KOPT-K1 (cell line): Measurements from ENCODE around the gene TCEA2.
"Not testable (repeated sequence)": the region's sequence is repeated elsewhere in the genome, so short reads cannot be mapped to it uniquely, and the experiment has no call there.

Experiments used
- H3K27ac ChIP-seq: fragments of 200-600 bp; sonication (generic); 2 replicates; pipeline ENCODE4 v1.5.1; 2016; ENCODE audit warnings: antibody characterized with exemption, mild to moderate bottlenecking, low read depth, low read length; ENCODE audit not compliant: poor library complexity, severe bottlenecking
- H3K36me3 ChIP-seq: fragments of 200-600 bp; sonication (generic); 2 replicates; pipeline ENCODE4 v1.5.1; 2017; ENCODE audit warnings: antibody characterized with exemption, mild to moderate bottlenecking, low read length, moderate library complexity; ENCODE audit not compliant: insufficient read depth
- H3K9me3 ChIP-seq: fragments of 200-600 bp; sonication (generic); 2 replicates; pipeline ENCODE4 v1.5.1; 2017; ENCODE audit warnings: antibody characterized with exemption, low read length, mild to moderate bottlenecking; ENCODE audit not compliant: insufficient read depth, poor library complexity, severe bottlenecking

Gene TCEA2

DNA sequence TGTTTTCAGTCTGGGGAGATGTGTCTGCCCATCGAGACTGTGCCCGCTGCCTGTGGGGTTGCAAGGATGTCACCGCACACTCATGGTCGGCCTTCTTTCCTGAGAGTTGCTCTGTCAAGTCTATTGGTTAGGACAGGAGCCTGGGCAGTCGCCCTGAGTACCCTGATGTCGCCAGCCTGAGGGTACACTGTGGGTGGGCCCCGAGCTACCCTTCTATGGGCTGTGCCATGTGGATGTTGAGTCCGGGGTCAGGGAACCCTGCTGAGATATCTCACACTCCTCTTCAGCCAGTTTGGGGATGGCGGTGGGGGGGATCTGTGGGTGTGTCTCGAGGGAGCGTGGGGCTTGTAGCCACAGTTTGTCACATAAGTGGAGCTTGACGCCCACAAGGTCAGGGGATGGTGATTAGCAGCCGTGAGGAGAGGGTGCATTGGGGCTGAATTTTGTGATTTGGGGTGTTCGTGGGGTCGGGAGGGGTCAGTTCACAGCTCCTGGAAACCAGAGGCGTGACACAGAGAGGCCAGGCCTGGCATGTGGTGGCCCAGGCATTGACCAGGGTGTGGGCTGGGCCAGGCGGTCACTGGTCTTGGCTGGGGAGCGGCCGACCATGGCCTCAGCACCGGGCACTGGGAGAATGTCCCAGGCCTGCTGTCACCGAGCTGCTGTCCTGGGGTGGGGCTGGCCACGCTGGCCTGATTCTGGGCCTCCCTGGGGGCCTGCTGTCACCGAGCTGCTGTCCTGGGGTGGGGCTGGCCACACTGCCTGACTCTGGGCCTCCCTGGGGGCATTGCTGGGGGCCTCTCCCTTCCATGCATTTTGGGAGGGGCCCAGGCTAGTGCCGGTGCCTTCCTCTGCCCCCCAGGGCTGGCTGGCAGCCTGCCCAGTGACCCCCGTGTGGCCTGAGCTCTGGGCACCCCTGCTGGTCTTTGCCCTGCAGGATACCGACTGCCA lies 46.0 kb downstream of the TCEA2 start:
- Histone ChIP-seq H3K36me3 (no peaks in the 10 kb centered on the region), H3K9me3 (no peaks in the 10 kb centered on the region), H3K27ac (no peak overlapping the region)

DNA sequence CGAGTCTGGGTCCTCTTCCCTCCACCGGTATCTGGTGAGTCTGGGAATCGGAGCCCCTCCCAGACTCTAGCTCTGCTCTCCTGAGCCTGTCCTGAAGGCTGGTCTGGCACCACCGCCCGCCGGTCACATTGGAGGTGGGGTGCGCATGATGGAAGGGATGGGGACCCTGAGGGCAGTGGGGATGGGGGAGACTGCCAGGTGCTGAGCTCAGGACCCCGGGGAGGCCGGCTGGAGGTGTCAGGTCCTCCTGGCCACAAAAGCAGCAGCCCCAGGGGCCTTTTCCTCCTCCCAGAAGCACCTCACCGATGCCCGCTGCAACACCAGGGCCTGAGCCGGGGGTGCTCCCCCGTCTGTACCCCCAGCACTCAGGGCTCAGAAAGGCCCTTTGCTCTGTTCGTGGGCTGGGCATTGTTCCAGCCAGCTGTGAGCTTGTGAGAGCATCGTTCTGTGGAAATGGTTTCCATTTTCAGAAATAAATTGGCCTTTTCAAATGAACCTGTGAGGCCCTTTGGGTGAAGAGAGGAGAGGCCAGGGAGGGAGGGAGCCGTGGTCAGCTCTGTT lies 46.9 kb downstream of the TCEA2 start:
- no peak overlapping the region for H3K27ac ChIP-seq

DNA sequence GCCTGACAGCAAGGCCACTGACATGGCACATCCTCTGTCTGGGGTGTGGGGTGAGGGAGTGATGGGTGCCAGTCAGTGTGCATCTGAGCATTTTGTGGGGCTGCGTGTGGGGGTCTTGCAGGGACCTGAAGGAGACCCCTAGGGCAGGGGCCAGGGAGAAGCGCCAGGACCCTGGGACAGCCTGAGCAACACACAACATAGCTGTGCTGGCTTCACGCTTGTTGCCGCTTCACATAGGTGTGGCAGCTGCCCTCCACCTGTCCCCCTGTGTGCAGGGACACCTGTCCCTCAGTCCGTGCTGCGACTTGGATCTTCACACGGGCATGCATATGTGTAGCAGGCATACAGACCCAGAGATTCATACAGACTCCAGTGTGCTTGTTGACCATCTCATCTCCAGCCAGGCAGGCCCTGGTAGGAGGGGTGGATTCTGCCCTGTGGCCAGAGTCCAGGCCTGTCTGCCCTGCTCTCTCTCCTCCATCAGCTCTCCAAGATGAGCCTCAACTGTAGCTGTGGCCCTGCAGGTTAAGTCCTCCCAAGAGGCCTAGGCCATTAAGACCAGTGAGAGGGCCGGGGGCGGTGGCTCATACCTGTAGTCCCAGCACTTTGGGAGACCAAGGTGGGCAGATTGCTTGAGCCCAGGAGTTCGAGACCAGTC lies 47.5 kb downstream of the TCEA2 start:
- no peak overlapping the region for H3K27ac ChIP-seq
- H3K9me3 ChIP-seq = no peaks in the 10 kb centered on the region
- no peaks in the 10 kb centered on the region for H3K36me3 ChIP-seq

More for the DNA sequence above, 46.9 kb downstream of the TCEA2 start:
- Histone ChIP-seq H3K36me3 (no peaks in the 10 kb centered on the region), H3K9me3 (no peaks in the 10 kb centered on the region)

DNA sequence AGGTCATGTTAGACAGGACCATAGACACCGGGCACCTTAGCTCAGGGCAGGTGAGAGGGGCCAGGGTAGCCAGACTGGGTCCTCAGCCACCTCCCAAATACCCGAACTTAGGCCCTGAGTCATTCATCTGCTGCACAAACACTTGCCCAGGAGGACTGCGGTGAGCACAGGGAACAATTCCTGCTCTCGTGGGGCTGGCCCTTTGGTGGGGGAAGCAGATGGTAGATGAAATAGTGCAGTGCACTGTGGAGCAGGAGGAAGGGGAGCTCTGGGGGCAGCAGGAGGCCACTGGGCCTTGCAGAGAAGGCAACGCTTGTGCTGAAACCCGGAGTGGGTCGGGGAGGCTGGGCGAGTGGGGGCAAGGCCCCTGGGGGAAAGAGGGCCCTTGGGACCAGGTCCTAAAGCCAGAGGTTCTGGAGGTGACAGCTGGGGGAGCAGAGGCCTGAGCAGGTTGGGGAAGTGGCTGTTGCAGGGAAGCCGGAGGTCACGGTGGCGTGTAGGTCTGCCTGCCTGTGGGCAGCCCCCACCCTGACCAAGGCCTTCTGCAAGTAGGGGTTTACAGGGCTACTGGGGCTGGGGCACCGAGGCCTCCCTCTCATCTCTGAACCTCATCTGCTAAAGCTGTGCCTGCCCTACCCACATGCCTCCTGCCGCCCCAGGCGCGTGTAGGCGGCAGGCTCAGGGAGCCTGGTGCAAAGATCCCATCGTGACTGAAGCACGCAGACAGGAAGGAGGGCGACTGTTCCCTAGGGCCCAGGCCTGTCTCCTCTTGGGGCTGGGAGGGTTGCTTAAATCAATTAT lies 49.0 kb downstream of the TCEA2 start:
- no peaks in the 10 kb centered on the region for H3K9me3 ChIP-seq
- no peaks in the 10 kb centered on the region for H3K36me3 ChIP-seq
- H3K27ac ChIP-seq = no peak overlapping the region

DNA sequence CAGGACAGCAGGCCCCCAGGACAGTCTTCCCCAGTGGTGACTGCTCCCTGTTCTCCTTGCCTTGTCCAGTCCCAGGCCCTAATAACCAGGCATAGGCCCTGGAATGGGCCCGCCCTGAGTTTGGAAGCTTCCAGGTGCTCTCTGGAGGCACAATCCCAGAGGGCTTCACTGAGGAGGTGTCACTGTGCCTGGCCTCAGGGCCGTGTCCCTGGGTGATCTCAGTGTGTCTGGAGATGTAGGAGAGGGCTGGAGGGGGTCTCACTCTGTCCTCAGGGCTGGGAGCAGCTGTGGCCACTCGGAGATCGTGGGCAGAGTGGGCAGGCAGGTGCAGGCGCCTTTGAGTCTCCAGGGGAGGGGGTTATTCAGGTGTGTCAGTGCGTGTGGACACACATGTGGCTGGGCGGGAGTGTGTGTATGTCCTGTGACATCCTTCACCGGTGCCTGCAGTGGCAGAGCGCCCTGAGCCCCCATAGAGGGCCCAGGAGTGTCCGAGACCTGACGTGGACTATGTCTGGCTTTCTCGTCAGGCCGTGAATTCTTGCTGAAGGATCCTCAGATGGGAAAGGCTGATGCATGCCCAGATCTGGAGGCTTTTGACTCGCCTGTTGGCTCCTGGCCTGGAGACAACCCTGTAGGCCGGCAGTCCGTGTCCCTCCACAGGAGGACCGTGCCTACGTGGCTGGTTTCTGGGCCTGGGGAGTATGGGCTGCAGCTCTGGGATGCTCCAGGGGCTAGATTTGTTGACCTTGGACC lies 49.9 kb downstream of the TCEA2 start:
- H3K9me3 ChIP-seq = no peaks in the 10 kb centered on the region
- no peak overlapping the region for H3K27ac ChIP-seq

DNA sequence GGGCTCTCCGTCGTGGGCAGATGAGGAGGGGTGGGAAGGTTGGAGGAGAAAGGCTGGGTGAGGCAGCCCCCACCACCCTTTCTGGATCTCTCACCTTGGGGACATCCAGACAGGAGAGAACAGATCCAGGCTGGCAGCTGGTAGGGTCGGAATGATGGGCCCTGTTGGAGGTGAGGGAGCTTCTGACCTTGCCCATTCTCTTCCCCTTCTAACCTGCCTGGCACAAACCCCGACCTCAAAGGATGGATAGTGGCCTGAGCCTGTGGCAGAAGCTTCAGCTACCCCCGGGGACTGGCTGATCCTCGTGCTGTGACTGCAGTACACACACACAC lies 50.4 kb downstream of the TCEA2 start:
- Histone ChIP-seq H3K27ac (no peak overlapping the region), H3K36me3 (no peaks in the 10 kb centered on the region), H3K9me3 (no peaks in the 10 kb centered on the region)

More for the DNA sequence above, 49.9 kb downstream of the TCEA2 start:
- H3K36me3 ChIP-seq = no peaks in the 10 kb centered on the region

DNA sequence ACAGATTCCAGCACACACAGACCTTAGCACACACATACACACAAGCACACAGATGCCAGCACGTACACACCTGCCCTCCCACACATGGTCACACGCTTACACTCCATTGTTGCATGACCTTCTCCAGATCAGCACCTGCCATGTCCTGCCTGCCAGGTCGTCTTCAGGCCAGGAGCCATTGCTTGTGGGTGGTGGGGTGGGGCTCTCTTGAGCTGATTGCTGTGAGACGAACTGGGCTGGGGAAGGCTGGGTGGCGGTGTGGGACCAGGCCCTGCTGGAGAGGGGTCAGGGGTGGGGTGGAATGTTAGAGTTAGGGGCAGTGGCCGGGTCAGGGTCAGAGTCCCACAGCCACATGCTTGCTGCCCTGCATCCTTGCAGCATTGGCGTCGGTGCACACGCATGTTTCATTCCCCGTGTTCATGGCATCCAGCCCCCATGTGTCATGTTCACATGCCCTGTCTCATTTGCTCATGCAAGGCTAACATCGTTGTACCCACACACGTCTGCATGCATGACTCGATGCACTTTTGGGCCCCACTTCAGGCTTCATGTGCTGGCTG lies 50.9 kb downstream of the TCEA2 start:
- Histone ChIP-seq H3K27ac (no peak overlapping the region), H3K9me3 (no peaks in the 10 kb centered on the region), H3K36me3 (no peaks in the 10 kb centered on the region)

DNA sequence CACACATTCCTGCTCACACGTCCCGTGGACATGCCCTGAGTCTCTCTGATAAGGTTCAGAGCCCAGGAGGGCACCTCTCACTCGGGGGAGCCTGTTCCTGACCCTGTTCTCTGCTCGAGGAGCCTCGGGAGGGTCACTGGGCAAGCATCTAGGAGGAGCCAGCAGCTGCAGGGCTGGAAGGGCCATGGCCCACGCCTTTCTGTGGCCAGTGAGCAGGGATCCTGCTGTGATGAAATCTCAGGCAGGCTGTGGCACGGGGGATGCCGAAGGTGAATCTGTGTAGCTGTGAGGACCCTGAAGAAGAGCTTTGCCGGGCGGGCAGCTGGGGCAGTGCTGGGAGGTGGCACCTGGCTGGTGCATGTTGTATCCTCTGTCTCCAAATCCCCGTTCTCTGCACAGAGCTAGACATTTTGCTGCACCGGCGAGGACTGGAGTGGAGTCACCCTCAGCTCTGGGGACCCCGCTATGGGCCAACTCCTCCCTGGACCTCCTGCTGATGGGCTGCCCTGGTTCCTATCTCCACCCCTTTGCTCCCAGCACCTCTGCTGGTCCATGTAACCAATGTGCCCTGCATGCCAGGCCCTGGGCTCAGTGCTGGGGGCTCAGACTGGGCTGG lies 51.5 kb downstream of the TCEA2 start:
- Histone ChIP-seq H3K36me3 (no peaks in the 10 kb centered on the region), H3K9me3 (no peaks in the 10 kb centered on the region), H3K27ac (no peak overlapping the region)

DNA sequence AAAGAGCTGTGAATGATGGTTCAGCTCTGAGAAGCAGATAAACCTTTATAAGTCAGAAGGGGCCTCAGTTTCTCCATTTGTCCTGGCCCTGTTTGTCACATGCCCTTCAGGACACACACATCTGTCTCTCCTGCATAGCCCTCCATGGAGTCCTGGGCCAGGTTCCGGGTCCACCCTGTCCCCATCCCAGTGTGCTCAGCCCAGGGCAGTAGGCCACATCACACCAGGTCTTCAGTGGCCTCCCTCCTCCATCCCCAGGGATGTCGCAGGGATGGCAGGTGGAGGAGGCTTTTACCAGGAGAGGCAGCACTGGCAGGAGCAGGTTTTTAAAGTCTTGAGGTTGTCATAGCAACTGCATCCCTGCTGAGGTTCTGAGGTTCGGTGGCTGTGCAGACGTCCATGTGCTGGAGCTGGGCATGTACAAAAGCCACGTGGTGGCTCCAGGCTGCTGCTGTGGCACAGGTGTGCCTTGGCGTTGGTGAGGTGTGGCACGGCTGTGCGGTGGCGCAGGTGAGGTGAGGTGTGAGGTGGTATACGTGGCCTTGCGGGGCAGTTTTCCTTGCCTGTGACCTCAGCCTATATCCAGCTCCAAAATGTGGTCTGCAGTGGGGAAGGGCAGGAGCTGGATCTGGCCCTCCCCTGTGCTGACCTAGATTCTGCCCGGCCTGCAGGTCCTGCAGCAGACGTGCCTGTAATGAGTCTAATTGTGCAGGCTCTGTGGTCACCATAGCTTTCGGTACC lies 52.3 kb downstream of the TCEA2 start:
- Histone ChIP-seq H3K9me3 (no peaks in the 10 kb centered on the region), H3K27ac (no peak overlapping the region), H3K36me3 (no peaks in the 10 kb centered on the region)

DNA sequence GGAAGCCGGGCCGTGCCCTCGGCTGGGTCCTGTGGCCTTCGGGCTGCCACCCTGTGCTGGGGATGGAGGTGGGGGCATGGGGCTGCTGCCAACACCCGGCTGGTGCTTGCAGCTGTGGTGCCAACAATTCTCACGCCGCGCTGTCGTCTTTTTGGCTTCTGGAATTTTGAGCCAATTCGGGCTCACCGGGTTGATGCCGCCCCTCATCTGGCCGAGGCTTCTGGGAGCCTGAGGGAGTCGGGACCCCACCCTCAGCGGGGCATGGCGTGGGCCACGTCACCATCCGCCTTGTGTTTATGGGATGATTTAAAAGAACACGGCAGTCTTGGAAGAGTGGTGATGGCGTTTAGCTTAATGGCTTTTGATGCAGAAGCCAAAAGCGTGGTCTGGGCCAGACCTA lies 53.0 kb downstream of the TCEA2 start:
- Histone ChIP-seq H3K36me3 (no peaks in the 10 kb centered on the region), H3K27ac (no peak overlapping the region), H3K9me3 (no peaks in the 10 kb centered on the region)

DNA sequence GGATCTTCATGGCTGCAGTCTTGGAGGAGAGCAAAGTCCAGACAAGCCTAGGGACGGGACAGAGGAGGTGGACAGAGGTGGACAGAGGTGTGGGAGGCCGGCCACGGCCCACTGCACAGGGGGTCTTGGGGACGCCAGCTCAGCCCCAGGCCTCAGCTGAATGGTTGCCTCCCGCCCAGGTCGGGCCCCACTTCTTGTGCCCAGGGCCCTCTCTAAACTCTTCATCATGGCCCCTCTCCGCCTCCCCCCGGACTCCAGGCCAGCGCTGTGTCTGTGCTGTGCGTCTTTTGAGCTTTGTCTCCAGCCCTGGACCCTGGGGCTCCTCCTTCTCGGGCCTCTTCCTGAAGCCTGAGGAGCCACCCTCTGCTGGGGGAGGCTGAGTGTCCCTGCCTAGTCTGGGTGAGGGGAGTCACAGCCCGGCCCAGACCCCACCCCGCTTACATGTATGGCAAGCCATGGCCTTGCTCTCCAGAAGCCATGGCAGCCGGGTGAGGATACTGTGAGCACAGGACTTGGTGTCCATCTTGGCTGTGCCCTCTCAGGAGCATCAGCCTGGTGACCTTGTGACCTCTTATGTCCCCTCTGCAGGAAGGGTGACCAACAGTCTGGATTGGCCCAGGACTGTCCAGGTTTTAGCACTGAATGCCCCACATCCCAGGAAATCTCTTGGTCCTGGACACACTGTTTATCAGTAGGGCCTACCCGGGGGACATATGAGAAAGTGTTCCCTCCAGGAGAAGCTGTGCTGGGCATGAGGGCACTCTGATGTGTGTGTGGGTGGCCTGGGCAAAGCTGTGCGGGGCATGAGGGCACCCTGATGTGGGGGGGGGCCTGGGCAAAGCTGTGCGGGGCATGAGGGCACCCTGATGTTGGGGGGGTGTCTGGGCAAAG lies 53.8 kb downstream of the TCEA2 start:
- H3K9me3 ChIP-seq = no peaks in the 10 kb centered on the region
- H3K36me3 ChIP-seq = no peaks in the 10 kb centered on the region
- no peak overlapping the region for H3K27ac ChIP-seq

DNA sequence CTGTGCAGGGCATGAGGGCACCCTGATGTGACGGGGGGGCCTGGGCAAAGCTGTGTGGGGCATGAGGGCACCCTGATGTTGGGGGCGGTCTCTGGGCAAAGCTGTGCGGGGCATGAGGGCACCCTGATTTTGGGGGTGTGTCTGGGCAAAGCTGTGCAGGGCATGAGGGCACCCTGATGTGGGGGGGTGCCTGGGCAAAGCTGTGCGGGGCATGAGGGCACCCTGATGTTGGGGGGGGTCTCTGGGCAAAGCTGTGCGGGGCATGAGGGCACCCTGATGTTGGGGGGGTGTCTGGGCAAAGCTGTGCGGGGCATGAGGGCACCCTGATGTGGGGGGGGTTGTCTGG lies 54.4 kb downstream of the TCEA2 start:
- not testable (repeated sequence) for H3K9me3 ChIP-seq, H3K36me3 ChIP-seq, H3K27ac ChIP-seq

DNA sequence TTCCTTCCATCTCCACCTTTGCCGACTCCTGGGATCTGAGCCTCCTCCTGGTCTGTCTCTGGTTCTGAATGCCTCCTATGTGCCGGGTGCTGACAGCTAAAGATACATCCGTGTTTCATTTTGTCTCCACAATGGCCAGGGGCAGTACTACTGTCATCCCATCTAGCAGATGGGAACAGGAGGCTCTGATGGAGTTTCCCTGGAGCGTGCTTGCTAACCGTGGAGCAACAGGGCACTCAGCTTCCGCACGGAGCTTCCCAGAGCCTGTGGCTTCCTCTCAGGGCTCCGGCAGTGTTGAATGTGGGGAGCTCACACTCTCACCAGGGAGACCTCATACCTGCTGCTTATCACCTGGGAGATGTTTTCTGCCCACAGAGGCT lies 56.3 kb downstream of the TCEA2 start:
- Histone ChIP-seq H3K9me3 (no peaks in the 10 kb centered on the region), H3K36me3 (no peaks in the 10 kb centered on the region), H3K27ac (no peak overlapping the region)
